ENCODE results near the gene PARD3.
A peak's percentile ranks its signal among the peaks of the same experiment; 100 is the strongest.

The PARD3 gene

DNA sequence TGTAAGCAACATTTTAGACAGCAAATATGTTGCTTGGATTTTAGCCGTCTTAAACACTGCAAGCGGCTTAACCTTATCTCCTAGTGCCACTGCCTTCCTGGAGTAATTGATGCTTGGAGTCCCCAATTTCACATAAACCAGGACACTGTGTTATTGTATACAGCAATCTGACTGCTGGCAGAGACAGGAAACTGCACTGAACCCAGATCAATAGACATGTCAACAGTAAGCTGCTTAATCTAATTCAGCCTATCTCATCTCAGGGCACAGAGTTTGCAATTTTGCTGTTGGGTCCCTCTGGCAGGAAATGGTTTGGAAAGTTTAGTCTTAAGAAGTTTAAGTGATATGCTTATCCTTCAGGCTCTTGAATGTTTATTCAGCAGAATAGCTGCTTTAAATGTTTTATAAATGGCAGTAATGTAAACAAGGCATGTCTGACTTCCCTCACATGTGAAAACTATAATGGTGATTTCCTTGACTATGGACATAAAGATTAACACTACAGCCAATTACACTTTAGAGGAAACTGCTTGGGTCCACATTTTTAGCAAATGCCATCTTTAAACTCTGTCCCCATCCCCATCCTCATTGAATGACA lies 598.6 kb downstream of the PARD3 start:
- no peak for DNase-seq (ENCODE audit: low read depth)

GRCh38 chr10:34213805-34214197 lies 601.3 kb downstream of the PARD3 start:
- DNase-seq (ENCODE audit: low read depth), result no peak

DNA sequence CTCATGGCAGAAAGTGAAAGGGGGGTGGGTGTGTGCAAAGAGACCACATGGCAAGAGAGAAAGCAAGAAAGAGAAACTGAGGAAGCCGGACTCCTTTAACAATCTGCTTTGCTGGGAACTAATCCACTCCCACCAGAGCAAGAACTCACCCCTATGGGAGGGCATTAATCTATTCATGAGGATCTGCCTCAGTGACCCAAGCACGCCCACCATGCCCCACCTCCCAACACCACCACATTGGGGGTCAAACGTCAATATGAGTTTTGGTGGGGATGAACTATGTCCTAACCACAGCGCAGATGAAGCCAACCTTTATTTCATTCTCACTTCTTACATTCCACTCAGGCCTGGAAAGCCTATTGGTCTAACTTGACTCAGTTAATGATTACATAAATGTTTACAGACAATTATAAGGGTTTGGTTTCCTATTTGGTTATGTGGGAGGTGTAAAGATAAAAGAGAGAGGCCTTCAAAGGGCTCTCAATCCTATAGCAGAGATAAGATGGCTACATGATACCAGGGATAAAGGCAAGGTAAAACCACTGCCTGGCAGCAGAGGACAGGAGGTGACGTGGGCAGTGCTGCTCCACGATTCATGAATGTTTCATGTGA lies 601.8 kb downstream of the PARD3 start:
- DNase-seq (ENCODE audit: low read depth), result no peak

- DNase-seq (ENCODE audit: low read depth), result no peak
These were observed 607.8 kb downstream of the PARD3 start for GRCh38 chr10:34207343-34207742.

GRCh38 chr10:34206935-34207268 lies 608.2 kb downstream of the PARD3 start:
- no peak for DNase-seq (ENCODE audit: low read depth)

DNA sequence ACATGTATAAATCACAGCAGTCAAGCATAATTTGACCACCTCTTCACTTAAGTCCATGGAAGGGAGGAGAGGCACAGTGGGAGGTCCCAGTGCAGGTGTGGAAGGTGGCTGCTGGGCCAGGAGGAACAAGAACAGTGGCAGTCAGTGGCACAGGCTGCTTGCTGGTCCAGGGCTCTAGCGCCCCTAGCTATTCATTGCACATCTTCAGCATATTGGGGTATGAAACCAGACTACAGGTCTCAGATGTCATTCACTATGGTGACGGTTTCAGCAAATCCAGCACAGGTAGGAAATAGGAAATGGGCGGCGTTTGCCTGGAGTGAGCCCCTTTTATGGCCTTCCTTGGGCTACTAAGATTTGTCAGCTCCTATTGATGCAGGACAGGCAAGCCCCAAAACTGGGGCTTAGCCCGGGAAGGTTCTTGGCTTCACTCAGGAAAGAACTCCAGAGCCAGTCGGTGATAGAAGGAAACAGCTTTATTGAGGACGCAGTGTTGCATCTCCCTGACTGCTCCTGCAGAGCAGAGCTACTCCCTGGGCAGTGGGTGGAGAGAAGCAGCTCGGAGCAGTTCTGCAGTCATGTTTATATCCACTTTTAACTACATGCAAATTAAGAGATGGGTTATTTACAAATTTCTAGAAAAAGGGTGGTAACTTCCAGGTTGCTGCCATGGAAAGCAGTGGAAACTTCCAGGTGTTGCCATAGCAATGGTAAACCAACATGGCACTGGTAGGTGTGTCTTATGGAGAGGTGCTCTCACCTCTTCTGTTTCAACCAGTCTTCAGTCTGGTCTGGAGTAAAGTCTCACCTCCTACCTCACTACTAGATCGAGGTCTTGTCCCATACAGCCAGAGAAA lies 608.8 kb downstream of the PARD3 start:
- DNase-seq (ENCODE audit: low read depth), result no peak

GRCh38 chr10:34205452-34205851 lies 609.6 kb downstream of the PARD3 start:
- DNase-seq (ENCODE audit: low read depth), result no peak

- no peak for DNase-seq (ENCODE audit: low read depth)
These were observed 611.0 kb downstream of the PARD3 start for GRCh38 chr10:34203966-34204630.

DNA sequence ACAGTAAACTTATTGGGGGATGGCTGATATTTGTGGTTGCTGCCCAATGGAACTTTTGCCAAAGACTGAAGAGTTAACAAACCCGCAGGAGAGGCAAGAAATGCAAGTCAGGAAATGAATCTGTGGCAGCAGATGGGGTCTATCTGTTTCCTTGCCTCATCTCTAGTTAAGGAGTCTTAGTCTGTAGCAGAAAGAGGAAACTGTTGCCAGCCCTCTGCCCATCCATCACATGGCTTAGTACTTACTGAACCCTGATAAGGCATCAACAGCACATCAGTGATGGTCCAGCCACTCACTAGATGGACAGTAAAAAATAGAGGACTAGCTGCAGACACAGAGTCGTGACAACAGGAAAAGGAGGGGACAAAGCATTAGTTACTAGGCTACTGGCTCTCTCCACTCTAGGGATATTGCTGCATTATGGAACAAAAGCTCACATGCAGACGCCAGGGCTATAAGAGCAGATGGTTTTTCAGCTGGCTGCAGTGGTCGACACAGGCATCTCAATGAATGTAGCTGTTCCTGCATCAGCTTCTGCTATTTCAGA lies 614.7 kb downstream of the PARD3 start:
- DNase-seq (ENCODE audit: low read depth), result peak; percentile 32

- no peak for DNase-seq (ENCODE audit: low read depth)
These were observed 616.1 kb downstream of the PARD3 start for GRCh38 chr10:34198953-34199352.

DNA sequence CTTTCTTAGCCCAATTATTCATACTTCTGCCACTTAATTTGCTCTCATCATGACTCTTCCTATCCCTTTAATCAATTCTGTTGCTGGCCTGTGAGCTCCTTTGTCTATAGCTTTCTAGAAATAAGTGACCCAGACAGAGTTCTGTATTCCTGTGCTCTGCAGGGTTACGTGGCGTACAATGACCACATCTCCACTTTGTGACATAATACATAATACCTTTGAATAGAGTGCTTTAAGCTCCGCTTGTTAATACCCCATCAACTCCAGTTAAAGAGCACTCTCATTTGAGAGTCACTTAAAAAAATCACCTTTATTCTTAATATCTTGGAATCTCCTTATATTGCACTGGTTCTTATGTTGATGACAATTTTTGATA lies 619.0 kb downstream of the PARD3 start:
- no peak for DNase-seq (ENCODE audit: low read depth)

DNA sequence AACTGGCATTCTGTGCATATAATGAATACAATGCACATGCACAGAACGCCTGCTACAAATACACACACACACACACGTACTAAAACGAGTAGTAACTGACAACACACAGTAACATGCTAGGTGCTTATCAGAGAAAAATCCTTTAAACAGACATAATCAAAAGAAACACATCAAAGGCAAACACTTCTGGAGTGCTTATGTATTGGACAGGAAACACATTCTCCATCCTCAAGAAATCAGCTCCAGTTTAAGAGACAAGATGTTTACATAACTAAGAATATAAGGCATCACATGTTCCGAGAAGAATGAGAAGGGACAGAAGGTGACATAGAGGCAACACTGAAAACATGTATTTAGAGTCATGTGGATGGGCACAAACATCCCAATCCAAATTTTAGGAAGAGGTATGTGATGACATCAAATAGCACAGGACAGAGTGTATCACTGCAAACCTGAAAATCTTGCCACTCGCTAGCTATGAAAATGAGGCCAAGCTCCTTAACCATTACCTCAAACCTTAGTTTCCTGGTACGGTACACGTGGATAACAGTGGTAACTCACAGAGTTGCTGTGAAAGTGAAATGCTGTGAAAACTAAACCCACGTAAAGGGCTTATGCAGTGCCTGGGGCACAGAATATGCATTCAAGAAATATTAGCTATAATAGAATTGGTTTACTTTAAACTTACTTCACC lies 619.6 kb downstream of the PARD3 start:
- DNase-seq (ENCODE audit: low read depth), result no peak

- peak; percentile 67 for DNase-seq (ENCODE audit: low read depth)
These were observed 621.0 kb downstream of the PARD3 start for GRCh38 chr10:34193931-34194626.

DNA sequence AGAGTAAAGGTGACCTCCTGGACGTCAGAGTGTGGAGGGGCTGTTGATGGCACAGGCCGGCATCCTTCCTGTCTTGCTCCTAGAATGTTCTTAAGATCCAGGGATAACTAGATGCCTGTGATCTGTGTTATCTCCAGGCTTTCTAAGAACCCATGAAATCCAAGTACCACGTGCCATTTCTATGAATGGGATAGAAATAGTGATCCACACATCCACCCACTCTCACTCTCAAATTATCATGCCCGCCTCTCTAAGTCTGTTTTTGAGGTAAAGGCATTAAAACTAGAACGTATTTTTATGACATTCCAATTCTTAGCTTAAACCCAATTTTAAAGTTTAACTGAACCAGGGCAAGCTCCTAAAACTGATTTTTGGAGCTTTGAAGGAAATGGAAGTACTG lies 622.5 kb downstream of the PARD3 start:
- DNase-seq (ENCODE audit: low read depth), result no peak

DNA sequence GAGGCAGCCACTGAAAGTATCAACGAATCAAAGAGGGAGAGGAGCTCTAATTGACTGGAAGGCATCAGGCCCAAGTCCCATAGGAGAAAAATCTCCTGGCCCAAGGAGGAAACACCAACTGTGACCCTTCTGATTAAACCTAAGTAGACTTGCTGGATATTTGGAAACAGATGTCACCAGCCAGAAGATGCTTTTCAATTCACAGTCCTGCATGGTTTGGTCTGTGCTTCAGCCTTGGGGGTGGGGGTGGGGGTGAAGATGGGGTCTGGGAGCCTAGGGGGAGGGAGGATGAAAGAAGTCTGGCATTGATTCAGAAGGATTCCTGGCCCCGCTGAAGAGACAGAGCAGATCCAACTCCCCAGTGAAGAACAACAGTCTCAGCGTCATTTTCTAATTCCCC lies 623.7 kb downstream of the PARD3 start:
- no peak for DNase-seq (ENCODE audit: low read depth)

GRCh38 chr10:34190580-34190979 lies 624.5 kb downstream of the PARD3 start:
- no peak for DNase-seq (ENCODE audit: low read depth)

- DNase-seq (ENCODE audit: low read depth), result no peak
These were observed 625.3 kb downstream of the PARD3 start for GRCh38 chr10:34189830-34190229.

GRCh38 chr10:34188221-34188620 lies 626.9 kb downstream of the PARD3 start:
- no peak for DNase-seq (ENCODE audit: low read depth)

GRCh38 chr10:34187201-34187600 lies 627.9 kb downstream of the PARD3 start:
- peak; percentile 67 for DNase-seq (ENCODE audit: low read depth)

DNA sequence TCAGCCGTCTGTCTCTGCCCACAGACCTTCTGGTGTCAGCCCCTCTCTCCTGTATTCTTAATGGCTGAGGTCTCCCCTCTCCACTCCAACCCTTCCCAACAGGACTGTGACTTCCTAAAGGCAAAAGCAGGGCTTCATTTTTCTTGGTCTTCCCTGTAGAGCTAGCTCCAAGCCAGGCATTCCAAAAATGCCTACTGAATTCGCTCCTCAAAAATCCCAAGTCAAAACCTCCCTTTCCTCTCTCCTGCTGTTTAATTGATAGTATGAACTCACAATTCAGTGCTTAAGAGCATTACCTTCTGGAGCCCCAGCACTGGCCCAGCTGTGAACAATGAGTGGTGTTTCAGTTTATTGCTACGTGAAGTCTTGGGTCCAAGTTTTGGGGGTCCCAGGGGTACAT lies 628.4 kb downstream of the PARD3 start:
- DNase-seq (ENCODE audit: low read depth), result no peak

- DNase-seq (ENCODE audit: low read depth), result no peak
These were observed 629.1 kb downstream of the PARD3 start for GRCh38 chr10:34185998-34186397.

Data from amniotic epithelial cell (primary cell).